Erythroblast (primary cell): Measurements from ENCODE around the gene KRTAP5-3.

Experiments
- GATA1 ChIP-seq: IDR thresholded peaks from 2 replicates; pipeline ENCODE4 v1.6.1; 2011; ENCODE audit warnings: low read depth, mild to moderate bottlenecking, control low read depth, low read length, moderate library complexity
- POLR2A ChIP-seq: IDR thresholded peaks from 2 replicates; pipeline ENCODE4 v1.6.1; 2011; ENCODE audit warnings: mild to moderate bottlenecking, low read length

DNA sequence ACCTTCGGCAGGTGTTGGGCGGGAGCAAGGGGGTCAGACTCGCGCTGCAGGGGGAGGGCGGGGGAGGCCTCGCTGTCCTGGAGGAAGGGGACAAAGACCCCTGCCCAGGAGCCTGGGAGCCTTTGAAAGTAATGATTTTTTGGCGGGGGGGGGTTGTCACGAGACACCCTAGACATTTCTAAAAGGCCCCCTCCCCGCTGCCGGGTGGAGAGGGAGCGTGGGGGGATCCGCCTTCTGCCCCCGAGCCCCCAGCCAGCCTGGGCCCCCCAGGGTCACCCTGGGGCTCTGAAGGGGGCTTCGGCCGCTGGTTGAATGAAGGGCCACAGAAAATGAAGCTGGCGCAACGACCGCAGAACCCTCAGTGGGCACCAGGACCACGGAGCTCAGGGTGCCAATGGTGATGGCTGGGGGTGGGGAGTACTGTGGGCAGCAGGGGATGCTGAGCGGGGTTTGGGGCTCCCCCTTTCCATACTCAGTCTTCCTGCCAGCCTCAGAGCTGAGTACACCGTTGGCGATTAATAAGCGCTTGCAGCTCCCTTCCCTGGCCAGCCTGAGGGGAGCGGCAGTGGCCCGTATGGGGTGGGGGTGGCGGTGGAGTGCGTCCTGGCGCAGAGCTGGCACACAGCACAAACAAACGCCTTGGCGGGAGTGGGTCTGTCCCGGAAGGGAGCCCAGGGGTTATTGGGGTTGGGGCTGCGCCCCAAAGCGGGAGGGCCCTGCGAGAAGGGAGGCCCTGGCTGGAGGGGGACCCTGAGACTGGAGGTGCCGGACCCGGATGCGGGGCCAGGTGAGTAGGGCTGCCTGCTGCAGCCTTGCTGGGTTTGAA, 35.0 kb downstream of the KRTAP5-3 start:
- TF ChIP-seq GATA1, result no peak
- no peak for TF ChIP-seq POLR2A
